Measurements from ENCODE around the gene SLC9B2.

Gene SLC9B2

GRCh38 chr4:103092245-103092644 is 15.7 kb upstream of the SLC9B2 start:
- no peak for ATAC-seq
- TF ChIP-seq ISL1 (CRISPR knock-in tag; IDR thresholded peaks at IDR 0.05) (no peak), RARB (CRISPR knock-in tag; IDR thresholded peaks at IDR 0.05) (no peak), CREB5 (CRISPR knock-in tag; IDR thresholded peaks at IDR 0.05; ENCODE audit: low read depth) (no peak), PPARA (CRISPR knock-in tag; IDR thresholded peaks at IDR 0.05; ENCODE audit: borderline replicate concordance) (no peak), ZFP30 (CRISPR knock-in tag; IDR thresholded peaks at IDR 0.05) (no peak), ZFP3 (CRISPR knock-in tag; IDR thresholded peaks at IDR 0.05) (no peak), ZNF565 (CRISPR knock-in tag; conservative IDR thresholded peaks at IDR 0.05; ENCODE audit: low read depth) (no peak), ZNF70 (CRISPR knock-in tag; IDR thresholded peaks at IDR 0.05) (no peak), OSR1 (CRISPR knock-in tag; IDR thresholded peaks at IDR 0.05) (no peak), GLIS3 (CRISPR knock-in tag; IDR thresholded peaks at IDR 0.05) (no peak)

DNA sequence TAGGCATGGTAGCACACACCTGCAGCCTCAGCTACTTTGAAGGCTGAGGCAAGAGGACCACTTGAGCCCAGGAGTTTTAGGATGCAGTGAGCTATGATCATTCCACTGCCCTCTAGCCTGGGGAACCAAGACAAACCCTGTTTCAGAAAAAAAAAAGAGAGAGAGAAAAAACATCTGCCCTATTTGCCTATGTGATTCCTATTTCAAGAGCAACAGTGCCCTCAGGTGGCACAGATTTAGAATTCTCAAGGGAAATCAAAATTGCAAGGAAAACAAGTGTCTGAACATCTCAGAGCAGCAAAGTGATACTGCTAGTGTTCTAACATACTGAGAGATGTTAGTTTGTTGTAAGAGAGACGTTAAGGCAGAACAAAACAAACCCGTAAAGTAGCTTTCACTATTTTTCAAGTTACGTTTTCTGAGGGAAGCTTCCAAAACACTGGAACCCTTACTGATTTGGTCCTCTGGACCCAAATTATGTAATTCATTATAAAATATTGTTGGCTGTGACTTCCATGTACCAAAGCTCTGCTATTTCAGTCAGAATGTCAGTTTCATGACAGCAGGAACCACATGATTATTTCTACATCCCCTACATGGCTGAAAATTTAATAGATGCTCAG is 15.2 kb upstream of the SLC9B2 start:
- TF ChIP-seq ZNF70 (CRISPR knock-in tag; IDR thresholded peaks at IDR 0.05) (no peak), ZC3H10 (CRISPR knock-in tag; IDR thresholded peaks at IDR 0.05) (no peak), BACH2 (CRISPR knock-in tag; IDR thresholded peaks at IDR 0.05; ENCODE audit: borderline replicate concordance) (no peak), OSR1 (CRISPR knock-in tag; IDR thresholded peaks at IDR 0.05) (no peak), TSHZ2 (CRISPR knock-in tag; IDR thresholded peaks at IDR 0.05) (no peak), ZNF8 (CRISPR knock-in tag; IDR thresholded peaks at IDR 0.05) (no peak), CSDC2 (CRISPR knock-in tag; IDR thresholded peaks at IDR 0.05) (no peak), TOX (CRISPR knock-in tag; IDR thresholded peaks at IDR 0.05; ENCODE audit: borderline replicate concordance) (no peak), PATZ1 (CRISPR knock-in tag; IDR thresholded peaks at IDR 0.05; ENCODE audit: borderline replicate concordance) (no peak), ZFP3 (CRISPR knock-in tag; IDR thresholded peaks at IDR 0.05) (no peak), ESRRG (CRISPR knock-in tag; IDR thresholded peaks at IDR 0.05) (no peak), TCF4 (CRISPR knock-in tag; IDR thresholded peaks at IDR 0.05; ENCODE audit: borderline replicate concordance) (no peak), ISL1 (CRISPR knock-in tag; IDR thresholded peaks at IDR 0.05) (no peak), ZFP30 (CRISPR knock-in tag; IDR thresholded peaks at IDR 0.05) (no peak), GLIS3 (CRISPR knock-in tag; IDR thresholded peaks at IDR 0.05) (no peak), PPARA (CRISPR knock-in tag; IDR thresholded peaks at IDR 0.05; ENCODE audit: borderline replicate concordance) (no peak), ARNTL (CRISPR knock-in tag; IDR thresholded peaks at IDR 0.05; ENCODE audit: borderline replicate concordance, low read depth) (no peak)
- ATAC-seq, result peak; percentile 89

- no peak for ATAC-seq
- TF ChIP-seq ESRRG (CRISPR knock-in tag; IDR thresholded peaks at IDR 0.05) (no peak), TSHZ2 (CRISPR knock-in tag; IDR thresholded peaks at IDR 0.05) (no peak), ZNF565 (CRISPR knock-in tag; conservative IDR thresholded peaks at IDR 0.05; ENCODE audit: low read depth) (no peak), CSDC2 (CRISPR knock-in tag; IDR thresholded peaks at IDR 0.05) (no peak), TCF4 (CRISPR knock-in tag; IDR thresholded peaks at IDR 0.05; ENCODE audit: borderline replicate concordance) (no peak), OSR1 (CRISPR knock-in tag; IDR thresholded peaks at IDR 0.05) (no peak), ISL1 (CRISPR knock-in tag; IDR thresholded peaks at IDR 0.05) (no peak), ARNTL (CRISPR knock-in tag; IDR thresholded peaks at IDR 0.05; ENCODE audit: borderline replicate concordance, low read depth) (no peak), CREB5 (CRISPR knock-in tag; IDR thresholded peaks at IDR 0.05; ENCODE audit: low read depth) (no peak), PATZ1 (CRISPR knock-in tag; IDR thresholded peaks at IDR 0.05; ENCODE audit: borderline replicate concordance) (no peak)
- TF ChIP-seq, protein P1, sequence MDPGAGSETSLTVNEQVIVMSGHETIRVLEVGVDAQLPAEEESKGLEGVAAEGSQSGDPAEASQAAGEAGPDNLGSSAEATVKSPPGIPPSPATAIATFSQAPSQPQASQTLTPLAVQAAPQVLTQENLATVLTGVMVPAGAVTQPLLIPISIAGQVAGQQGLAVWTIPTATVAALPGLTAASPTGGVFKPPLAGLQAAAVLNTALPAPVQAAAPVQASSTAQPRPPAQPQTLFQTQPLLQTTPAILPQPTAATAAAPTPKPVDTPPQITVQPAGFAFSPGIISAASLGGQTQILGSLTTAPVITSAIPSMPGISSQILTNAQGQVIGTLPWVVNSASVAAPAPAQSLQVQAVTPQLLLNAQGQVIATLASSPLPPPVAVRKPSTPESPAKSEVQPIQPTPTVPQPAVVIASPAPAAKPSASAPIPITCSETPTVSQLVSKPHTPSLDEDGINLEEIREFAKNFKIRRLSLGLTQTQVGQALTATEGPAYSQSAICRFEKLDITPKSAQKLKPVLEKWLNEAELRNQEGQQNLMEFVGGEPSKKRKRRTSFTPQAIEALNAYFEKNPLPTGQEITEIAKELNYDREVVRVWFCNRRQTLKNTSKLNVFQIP (CRISPR knock-in tag; IDR thresholded peaks at IDR 0.05; ENCODE audit: borderline replicate concordance, low read depth), result no peak
Observed at GRCh38 chr4:103089481-103089880, 12.9 kb upstream of the SLC9B2 start.

All from SK-N-SH treated with all-trans-retinoic acid at 6 μM for 48 hours (cell line).